GM19372 (cell line): ENCODE data around the gene OTULINL.

Experiments
- ATAC-seq: cut with Tn5 transposase; IDR thresholded peaks from one replicate; pipeline ENCODE4 v1.9.1; 2021; ENCODE audit warnings: mild to moderate bottlenecking, low read depth, moderate library complexity; ENCODE audit not compliant: unreplicated experiment

The OTULINL gene

DNA sequence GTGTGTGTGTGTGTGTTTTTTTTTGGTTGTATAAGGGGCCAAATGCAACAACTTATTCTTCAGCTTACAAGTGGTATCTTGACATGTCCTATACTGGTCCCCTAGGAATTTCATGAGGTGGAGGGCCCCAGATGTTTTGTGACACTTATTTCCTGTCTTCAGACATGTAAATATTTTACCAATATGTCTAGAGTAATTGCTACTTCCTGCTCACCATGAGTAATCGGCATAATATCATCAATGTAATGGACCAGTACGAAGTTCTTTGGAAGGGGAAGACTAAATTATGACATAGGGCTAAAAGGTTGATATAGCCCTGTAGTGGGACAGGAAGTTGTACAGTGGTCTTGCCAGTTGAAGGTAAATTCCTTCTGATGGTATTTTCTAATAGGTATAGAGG, 79.2 kb downstream of the OTULINL start:
- ATAC-seq = no peak
